Activated T-helper 1 cell treated with anti-CD3 and anti-CD28 coated beads, Interleukin-12 subunit alpha, Interleukin-12 subunit beta, Interleukin-2, Interleukin-4 antibody, amounts not matched to agents 30 ng/mL and 10 ng/mL and 1 ng/mL, durations not matched to agents 14 hours and 24 hours and 36 hours (primary cell): Measurements from ENCODE around the gene CD4. TPM values are rescaled to one million over a fixed set of nuclear protein-coding genes. Genes with fewer than 3 reads are reported as not detected.
"Not testable (repeated sequence)": the region's sequence is repeated elsewhere in the genome, so short reads cannot be mapped to it uniquely, and the experiment has no call there.

ENCODE experiments used
- DNase-seq: peaks from one replicate; pipeline ENCODE4 v3.0.0; 2021; ENCODE audit warnings: low spot score
- H3K27ac Mint-ChIP-seq: one replicate; pipeline ENCODE4 v1.8.0; 2021; ENCODE audit warnings: mild to moderate bottlenecking, mixed read lengths
- H3K27me3 Mint-ChIP-seq: one replicate; pipeline ENCODE4 v1.8.0; 2022; ENCODE audit warnings: mild to moderate bottlenecking, moderate library complexity, mixed read lengths; ENCODE audit not compliant: insufficient read depth
- H3K36me3 Mint-ChIP-seq: one replicate; pipeline ENCODE4 v1.8.0; 2021; ENCODE audit warnings: low read depth, mixed read lengths
- H3K4me1 Mint-ChIP-seq: one replicate; pipeline ENCODE4 v1.8.0; 2021; ENCODE audit warnings: low read depth, mixed read lengths
- H3K4me3 Mint-ChIP-seq: one replicate; pipeline ENCODE4 v1.8.0; 2021; ENCODE audit warnings: mild to moderate bottlenecking, moderate library complexity, mixed read lengths
- H3K9me3 Mint-ChIP-seq: one replicate; pipeline ENCODE4 v1.8.0; 2021; ENCODE audit warnings: mixed read lengths
- intact Hi-C: fragments of 100-400 bp; cut with micrococcal nuclease; formaldehyde crosslinking; loops from one replicate; pipeline ENCODE4 v1.15.1; 2024
- total RNA-seq: library from RNA; stranded (reverse); gene quantifications from 2 replicates; pipeline ENCODE4 v1.2.3, GENCODE V29; 2022

Gene CD4
- 311 TPM in 2 replicates for total RNA-seq

DNA sequence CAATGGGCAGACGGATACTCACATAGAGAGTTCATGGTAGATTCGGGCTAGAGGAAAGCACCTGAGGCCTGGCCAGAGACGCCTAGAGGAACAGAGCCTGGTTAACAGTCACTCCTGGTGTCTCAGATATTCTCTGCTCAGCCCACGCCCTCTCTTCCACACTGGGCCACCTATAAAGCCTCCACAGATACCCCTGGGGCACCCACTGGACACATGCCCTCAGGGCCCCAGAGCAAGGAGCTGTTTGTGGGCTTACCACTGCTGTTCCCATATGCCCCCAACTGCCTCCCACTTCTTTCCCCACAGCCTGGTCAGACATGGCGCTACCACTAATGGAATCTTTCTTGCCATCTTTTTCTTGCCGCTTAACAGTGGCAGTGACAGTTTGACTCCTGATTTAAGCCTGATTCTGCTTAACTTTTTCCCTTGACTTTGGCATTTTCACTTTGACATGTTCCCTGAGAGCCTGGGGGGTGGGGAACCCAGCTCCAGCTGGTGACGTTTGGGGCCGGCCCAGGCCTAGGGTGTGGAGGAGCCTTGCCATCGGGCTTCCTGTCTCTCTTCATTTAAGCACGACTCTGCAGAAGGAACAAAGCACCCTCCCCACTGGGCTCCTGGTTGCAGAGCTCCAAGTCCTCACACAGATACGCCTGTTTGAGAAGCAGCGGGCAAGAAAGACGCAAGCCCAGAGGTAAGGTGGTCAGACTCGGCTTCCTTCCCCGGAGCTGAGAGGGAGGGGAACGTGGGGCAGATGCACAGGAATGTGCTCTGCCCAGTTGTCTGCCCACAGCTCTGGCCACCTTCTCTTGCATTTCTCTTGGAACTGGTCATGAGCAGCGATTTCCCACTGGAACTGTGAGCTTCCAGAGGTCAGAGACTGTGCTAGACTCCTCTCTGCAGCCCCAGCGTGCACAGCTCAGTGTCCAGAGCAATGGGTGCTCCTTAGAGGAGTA lies at the start of gene CD4:
CD4 (plus strand) TSS at position 557 of the 953 bp plus-strand sequence. CDS start 10,611 bp downstream, outside the sequence.
- Mint-ChIP-seq H3K27me3 (no peaks in the 10 kb centered on the region), H3K4me1 (peaks cover 71% of the 10 kb centered on the region), H3K36me3 (peaks cover 20% of the 10 kb centered on the region), H3K27ac (peak within 1 kb of the TSS; percentile 87), H3K4me3 (peak within 1 kb of the TSS; percentile 94), H3K9me3 (no peaks in the 10 kb centered on the region)
- intact Hi-C loops = loop anchor here (1.0 to 5.0 kb wide), 7 partner anchors 9 to 163 kb away; partner anchors contain the start of genes CDCA3, LAG3, MLF2 and PTPN6
- DNase-seq = peak; percentile 79

DNA sequence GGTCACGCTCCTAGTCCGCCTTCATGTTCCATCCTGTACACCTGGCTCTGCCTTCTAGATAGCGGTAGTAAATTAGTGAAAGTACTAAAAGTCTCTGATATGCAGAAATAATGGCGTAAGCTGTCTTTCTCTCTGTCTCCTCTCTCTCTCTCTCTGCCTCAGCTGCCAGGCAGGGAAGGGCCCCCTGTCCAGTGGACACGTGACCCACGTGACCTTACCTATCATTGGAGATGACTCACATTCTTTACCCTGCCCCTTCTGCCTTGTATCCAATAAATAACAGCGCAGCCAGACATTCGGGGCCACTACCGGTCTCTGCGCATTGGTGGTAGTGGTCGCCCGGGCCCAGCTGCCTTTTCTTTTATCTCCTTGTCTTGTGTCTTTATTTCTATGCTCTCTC lies 47.2 kb upstream of the CD4 start:
- intact Hi-C loops, DNase-seq, H3K9me3 Mint-ChIP-seq, H3K27ac Mint-ChIP-seq, H3K36me3 Mint-ChIP-seq, H3K27me3 Mint-ChIP-seq, H3K4me3 Mint-ChIP-seq: not testable (repeated sequence)
- H3K4me1 Mint-ChIP-seq = peaks cover 27% of the 10 kb centered on the region

DNA sequence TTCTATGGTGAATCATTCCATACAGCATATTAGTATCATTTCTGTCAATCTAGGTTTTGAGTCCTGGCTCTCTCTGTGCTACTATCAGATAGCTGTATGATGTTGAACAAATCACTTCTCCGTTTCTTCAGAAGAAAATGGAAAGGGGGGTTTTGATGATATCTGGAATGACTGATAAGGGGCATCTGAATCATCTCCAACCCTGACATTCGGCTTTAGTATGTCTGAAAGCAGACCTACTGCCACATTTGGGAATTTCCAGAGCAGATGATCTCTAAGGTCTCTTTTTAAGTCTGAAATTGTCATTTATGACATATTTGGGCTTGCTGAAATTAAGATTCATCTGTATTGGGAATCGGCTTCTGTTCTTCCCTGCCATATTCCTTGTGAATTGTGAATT lies 46.5 kb upstream of the CD4 start:
- H3K4me3 Mint-ChIP-seq = no peak overlapping the region
- intact Hi-C loops = loop anchor here (1.0 kb wide), 1 partner anchor 19 kb away; the partner anchor contains the start of gene COPS7A
- peaks cover 6% of the 10 kb centered on the region for H3K9me3 Mint-ChIP-seq
- no peaks in the 10 kb centered on the region for H3K27me3 Mint-ChIP-seq
- peak overlapping the region; percentile 27 for H3K27ac Mint-ChIP-seq
- H3K36me3 Mint-ChIP-seq = peaks cover 14% of the 10 kb centered on the region
- H3K4me1 Mint-ChIP-seq = peaks cover 27% of the 10 kb centered on the region
- DNase-seq = no peak

DNA sequence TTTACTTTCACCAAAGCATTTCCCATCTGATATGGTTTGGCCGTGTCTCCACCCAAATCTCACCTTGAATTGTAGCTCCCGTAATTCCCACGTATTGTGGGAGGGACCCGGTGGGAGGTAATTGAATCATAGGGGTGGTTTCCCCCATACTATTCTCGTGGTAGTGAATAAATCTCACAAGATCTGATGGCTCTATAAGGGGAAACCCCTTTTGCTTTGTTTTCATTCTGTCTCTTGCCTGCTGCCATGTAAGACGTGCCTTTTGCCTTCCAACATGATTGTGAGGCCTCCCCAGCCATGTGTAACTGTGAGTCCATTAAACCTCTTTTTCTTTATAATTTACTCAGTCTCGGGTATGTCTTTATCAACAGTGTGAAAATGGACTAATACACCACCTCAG lies 46.0 kb upstream of the CD4 start:
- not testable (repeated sequence) for H3K9me3 Mint-ChIP-seq, DNase-seq

DNA sequence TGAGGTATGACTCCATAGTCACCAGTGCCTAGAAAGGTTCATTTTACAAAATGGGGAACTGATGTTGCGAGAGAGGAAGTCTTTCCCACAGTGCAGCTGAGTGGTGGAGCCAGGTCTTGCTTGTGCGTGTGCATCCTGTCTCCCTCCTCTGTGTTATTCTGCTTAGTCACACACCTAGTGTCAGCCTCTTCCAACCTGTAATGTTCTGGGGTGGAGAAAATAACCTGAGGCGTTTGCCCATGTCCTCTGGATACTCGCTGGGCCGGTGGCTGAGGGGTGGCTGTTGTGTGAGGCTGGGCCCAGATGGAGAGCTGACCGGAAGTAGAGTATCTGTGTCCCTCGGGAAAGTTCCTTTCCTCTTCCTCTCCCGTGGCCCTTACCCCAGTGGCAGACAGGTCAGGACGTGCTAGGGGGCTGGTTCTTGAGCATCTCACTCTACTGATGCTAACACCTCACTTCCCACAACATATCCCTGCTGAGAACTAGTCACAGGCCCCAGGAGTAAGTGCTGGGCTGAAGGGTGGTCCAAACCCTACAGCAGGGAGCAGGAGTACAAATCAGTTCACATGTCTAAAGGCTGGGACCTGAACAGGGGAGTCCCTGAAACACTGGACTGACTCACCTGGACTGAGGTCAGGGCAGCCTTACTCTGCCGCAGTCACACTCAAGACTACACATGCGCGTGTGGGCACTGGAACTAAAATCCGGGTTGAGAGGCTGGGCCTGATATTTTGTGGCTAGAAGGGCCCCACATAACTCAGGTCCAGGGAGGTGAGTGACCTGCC lies 43.4 kb upstream of the CD4 start:
- Mint-ChIP-seq H3K36me3 (peaks cover 35% of the 10 kb centered on the region), H3K4me3 (no peak overlapping the region), H3K27me3 (no peaks in the 10 kb centered on the region), H3K9me3 (peaks cover 6% of the 10 kb centered on the region), H3K4me1 (peaks cover 32% of the 10 kb centered on the region), H3K27ac (peak overlapping the region; percentile 87)
- peak; percentile 29 for DNase-seq
- intact Hi-C loops = no loop called here

More for the DNA sequence above, 46.0 kb upstream of the CD4 start:
- peak overlapping the region; percentile 27 for H3K27ac Mint-ChIP-seq
- not testable (repeated sequence) for H3K4me3 Mint-ChIP-seq, H3K27me3 Mint-ChIP-seq
- H3K36me3 Mint-ChIP-seq = peaks cover 19% of the 10 kb centered on the region
- H3K4me1 Mint-ChIP-seq = peaks cover 27% of the 10 kb centered on the region
- intact Hi-C loops = loop anchor here (1.0 kb wide), 1 partner anchor 19 kb away; the partner anchor contains the start of gene COPS7A

DNA sequence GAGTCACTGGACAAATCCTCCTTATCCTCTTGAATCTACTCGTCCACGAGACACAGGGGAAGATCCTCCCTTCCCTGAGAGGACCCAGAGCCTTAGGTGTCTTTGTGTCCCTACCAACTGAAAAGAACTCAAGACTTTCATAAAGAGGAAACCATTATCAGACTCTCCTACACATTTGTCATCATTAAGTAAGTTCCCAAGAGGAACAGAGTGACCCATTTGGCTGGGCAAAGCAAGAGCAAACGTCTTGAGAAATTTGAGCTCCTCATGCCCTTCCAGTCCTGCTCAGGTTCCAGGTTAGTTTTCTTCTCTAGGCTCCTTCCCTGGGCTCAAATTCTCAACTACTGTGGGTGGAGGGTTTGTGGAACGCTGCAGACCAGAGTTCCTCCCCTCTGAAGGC lies 42.1 kb upstream of the CD4 start:
- no peak for DNase-seq
- Mint-ChIP-seq H3K4me3 (no peak overlapping the region), H3K4me1 (peaks cover 45% of the 10 kb centered on the region), H3K9me3 (peaks cover 6% of the 10 kb centered on the region), H3K27ac (peak overlapping the region; percentile 78), H3K36me3 (peaks cover 44% of the 10 kb centered on the region), H3K27me3 (no peaks in the 10 kb centered on the region)
- intact Hi-C loops = no loop called here

DNA sequence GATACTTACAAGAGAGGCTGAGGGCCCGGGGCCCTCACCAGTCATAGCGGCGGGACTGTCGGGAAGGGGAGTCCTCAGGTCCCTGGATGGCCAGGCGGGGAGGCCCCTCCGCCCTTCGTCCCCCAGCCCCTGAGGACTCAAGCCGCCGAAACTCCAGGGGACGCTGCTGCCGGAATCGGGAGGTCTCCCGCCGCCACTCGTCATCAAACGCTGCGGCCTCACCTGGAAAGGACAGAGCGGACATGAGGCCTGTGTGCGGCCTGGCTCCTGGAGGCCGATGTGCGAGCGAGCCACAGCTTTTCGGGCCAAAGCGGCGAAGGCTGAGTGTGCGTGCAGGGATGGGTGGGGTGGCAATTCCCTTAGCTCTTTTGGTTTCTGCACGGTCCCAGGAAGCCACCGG lies 40.6 kb upstream of the CD4 start:
- no peaks in the 10 kb centered on the region for H3K9me3 Mint-ChIP-seq
- peaks cover 40% of the 10 kb centered on the region for H3K4me1 Mint-ChIP-seq
- no peaks in the 10 kb centered on the region for H3K27me3 Mint-ChIP-seq
- intact Hi-C loops = no loop called here
- no peak for DNase-seq
- H3K4me3 Mint-ChIP-seq = no peak overlapping the region
- peaks cover 46% of the 10 kb centered on the region for H3K36me3 Mint-ChIP-seq
- no peak overlapping the region for H3K27ac Mint-ChIP-seq

DNA sequence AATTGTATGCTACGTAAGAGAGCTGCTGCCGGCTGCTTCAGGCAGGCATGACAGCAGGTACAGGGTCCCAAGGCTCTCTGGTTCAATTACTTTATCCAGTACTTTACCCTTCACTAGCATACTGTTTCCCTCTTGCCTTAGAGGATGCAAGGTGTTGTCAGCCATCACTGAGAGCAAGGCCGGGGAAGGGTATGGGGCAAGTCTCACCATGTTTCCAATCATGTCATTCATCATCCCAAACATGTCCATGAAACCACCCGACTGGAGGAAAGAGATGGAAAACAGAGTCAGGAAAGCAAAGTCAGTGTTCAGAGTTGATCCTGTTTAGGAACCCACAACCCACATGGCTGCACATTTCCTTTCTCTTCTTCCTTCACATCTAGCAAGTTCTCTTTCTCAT lies 38.8 kb upstream of the CD4 start:
- Mint-ChIP-seq H3K4me1 (peaks cover 38% of the 10 kb centered on the region), H3K4me3 (peak overlapping the region; percentile 54), H3K36me3 (peaks cover 42% of the 10 kb centered on the region), H3K27ac (no peak overlapping the region), H3K9me3 (no peaks in the 10 kb centered on the region), H3K27me3 (no peaks in the 10 kb centered on the region)
- intact Hi-C loops = no loop called here
- no peak for DNase-seq

DNA sequence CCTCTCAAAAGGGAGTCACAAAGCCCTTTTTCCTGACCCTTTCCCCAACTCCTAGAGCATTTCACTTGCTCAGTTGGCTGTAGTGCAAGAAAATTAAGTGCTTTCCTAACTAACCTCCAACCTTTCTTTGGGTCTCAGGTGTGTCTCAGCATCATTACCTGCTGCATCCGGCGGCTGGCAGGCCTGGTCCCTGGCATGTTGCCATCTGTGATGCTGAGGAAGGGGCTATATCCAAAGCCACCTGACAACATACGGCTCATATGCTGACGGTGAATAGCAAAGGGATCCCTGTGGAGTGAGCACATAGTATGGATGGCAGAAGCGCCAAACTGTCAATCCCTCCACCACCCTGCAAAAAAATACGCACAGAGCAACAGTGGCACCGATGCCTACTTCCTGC lies 37.6 kb upstream of the CD4 start:
- Mint-ChIP-seq H3K9me3 (no peaks in the 10 kb centered on the region), H3K27me3 (no peaks in the 10 kb centered on the region), H3K36me3 (peaks cover 40% of the 10 kb centered on the region), H3K27ac (peak overlapping the region; percentile 47), H3K4me3 (peak overlapping the region; percentile 94), H3K4me1 (peaks cover 32% of the 10 kb centered on the region)
- intact Hi-C loops = no loop called here
- no peak for DNase-seq

DNA sequence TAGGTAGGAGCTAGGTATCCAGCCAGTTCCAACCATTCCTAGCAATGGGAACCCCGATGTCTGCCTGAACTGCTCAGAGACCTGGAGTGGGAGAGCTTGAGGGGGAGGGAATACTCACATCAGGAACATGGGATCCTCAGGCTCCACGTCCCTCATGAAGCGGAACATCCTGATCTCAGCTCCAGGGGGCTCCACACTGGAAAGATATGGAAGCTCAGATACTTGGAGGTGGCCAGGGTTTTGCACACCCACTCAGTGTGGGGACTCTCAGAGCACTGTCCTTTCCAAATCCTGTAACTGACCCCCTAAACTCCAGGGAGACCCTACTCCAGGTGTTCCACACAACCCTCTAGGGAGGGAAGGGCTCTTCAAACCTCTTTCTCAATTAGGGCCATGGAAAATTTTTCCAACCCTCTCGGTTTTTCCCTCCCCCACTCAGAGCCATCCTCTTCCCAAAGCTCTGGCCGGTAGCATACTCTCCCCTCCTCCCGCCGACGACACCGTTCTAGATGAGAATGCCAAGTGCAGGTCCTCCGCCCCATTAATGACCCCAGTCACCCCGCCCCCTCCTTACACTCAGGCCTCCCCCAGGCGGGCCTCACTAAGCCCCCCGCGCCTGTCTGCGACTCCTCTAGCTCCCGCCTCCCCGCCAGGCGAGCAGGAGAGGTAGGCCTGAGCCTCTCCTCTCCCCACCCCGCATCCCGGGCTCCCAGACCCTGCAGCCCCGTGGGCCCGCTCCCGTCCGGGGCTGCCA lies 37.0 kb upstream of the CD4 start:
- no peaks in the 10 kb centered on the region for H3K27me3 Mint-ChIP-seq
- H3K4me3 Mint-ChIP-seq = peak overlapping the region; percentile 94
- no peak for DNase-seq
- H3K27ac Mint-ChIP-seq = peak overlapping the region; percentile 89
- intact Hi-C loops = no loop called here
- H3K36me3 Mint-ChIP-seq = peaks cover 36% of the 10 kb centered on the region
- peaks cover 32% of the 10 kb centered on the region for H3K4me1 Mint-ChIP-seq
- H3K9me3 Mint-ChIP-seq = no peaks in the 10 kb centered on the region

DNA sequence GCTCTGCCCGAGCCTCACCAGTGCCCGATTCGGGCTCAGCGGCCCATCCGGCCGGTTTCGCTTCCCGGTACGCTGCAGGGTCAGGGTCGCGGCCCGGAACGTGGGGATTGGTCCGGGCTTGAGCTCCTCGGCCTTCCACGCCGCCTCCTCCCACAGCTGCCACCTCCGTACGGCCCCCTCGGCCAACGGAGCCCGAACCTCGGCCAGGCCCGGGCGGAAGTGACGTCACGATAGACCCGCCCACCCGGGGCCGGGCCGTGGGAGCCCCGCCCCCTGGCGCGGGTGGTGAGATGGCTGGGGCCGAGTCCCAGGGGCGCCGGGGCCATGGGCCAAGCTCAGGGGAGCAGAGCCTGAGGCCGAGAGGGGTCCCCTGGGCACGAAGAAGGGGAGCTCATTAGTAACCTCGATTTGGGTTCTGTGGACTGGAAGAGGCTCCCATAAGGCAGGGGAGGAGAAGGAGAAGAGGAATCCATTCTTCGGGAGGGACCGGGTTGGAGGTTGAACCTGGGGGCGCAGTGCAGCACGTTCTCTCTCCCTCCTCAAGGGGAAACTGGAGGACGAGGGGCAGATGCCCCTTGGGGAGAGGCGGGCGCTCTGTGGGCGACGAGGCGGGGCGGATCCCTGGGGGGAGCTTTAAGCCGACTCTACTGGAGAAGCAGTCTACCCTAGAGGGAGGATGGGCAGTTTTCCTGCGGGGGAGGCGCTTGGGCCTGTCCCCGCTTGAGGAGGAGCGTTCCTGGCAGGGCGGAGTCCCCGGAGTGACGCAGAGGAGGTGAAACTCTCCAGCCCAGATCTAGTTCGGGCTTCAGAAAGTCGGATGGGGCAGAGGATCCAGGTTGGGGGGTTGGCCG lies 36.2 kb upstream of the CD4 start, which contains the start of gene MLF2:
MLF2 (minus strand) TSS at position 221 of the 851 bp plus-strand sequence. CDS start 807 bp downstream, outside the sequence.
- peaks cover 32% of the 10 kb centered on the region for H3K4me1 Mint-ChIP-seq
- H3K36me3 Mint-ChIP-seq = peaks cover 28% of the 10 kb centered on the region

More for the DNA sequence above, 36.2 kb upstream of the CD4 start, which contains the start of gene MLF2:
- peak within 1 kb of the TSS; percentile 96 for H3K27ac Mint-ChIP-seq
- intact Hi-C loops = loop anchor here (1.0 kb wide), 12 partner anchors 11 to 259 kb away; partner anchors contain the start of genes CD4, CHD4, COPS7A and IFFO1
- no peaks in the 10 kb centered on the region for H3K9me3 Mint-ChIP-seq
- peak within 1 kb of the TSS; percentile 94 for H3K4me3 Mint-ChIP-seq
- no peaks in the 10 kb centered on the region for H3K27me3 Mint-ChIP-seq
- peak; percentile 97 for DNase-seq
